ENCODE data around the gene KCNF1.
"Not testable (repeated sequence)": the region's sequence is repeated elsewhere in the genome, so short reads cannot be mapped to it uniquely, and the experiment has no call there.

Gene KCNF1

GRCh38 chr2:10954856-10955818 is 43.4 kb downstream of the KCNF1 start:
- TF ChIP-seq CTCF (IDR thresholded peaks at IDR 0.05; ENCODE audit: low read depth, low read length, poor library complexity, severe bottlenecking) (no peak), EZH2phosphoT487 (IDR thresholded peaks at IDR 0.05; ENCODE audit: borderline replicate concordance, low read length) (no peak)
- H3K79me2 ChIP-seq (ENCODE audit: control insufficient read depth, low read length), result no peaks in the 10 kb centered on the region
- no peaks in the 10 kb centered on the region for H3K9me2 ChIP-seq (replicated peaks; ENCODE audit: control insufficient read depth, low read length)
- no peaks in the 10 kb centered on the region for H3K27me3 ChIP-seq (ENCODE audit: control insufficient read depth, low read length)
- H3K27ac ChIP-seq (ENCODE audit: low read depth, low read length), result no peak overlapping the region
- H3K9me3 ChIP-seq (ENCODE audit: control insufficient read depth, insufficient read depth, low read length), result peaks cover 13% of the 10 kb centered on the region; the same call in 1 of the 2 replicates
- H3K4me1 ChIP-seq (ENCODE audit: control insufficient read depth, low read length), result no peaks in the 10 kb centered on the region
- H4K20me1 ChIP-seq (ENCODE audit: control insufficient read depth, insufficient read depth, low read depth, low read length), result no peaks in the 10 kb centered on the region
- no peak overlapping the region for H3K4me2 ChIP-seq (ENCODE audit: low read length)
- H3F3A ChIP-seq (ENCODE audit: control insufficient read depth, insufficient read depth), result no peaks in the 10 kb centered on the region; the same call in 1 of the 2 replicates
- H3K36me3 ChIP-seq (ENCODE audit: control insufficient read depth, low read length), result no peaks in the 10 kb centered on the region
- H3K4me3 ChIP-seq (ENCODE audit: low read length), result no peak overlapping the region

GRCh38 chr2:10956006-10956790 is 44.5 kb downstream of the KCNF1 start:
- Histone ChIP-seq H3K79me2 (ENCODE audit: control insufficient read depth, low read length) (no peaks in the 10 kb centered on the region), H3F3A (ENCODE audit: control insufficient read depth, insufficient read depth) (no peaks in the 10 kb centered on the region; the same call in 1 of the 2 replicates), H3K4me2 (ENCODE audit: low read length) (no peak overlapping the region), H3K27me3 (ENCODE audit: control insufficient read depth, low read length) (no peaks in the 10 kb centered on the region), H3K4me3 (ENCODE audit: low read length) (no peak overlapping the region), H3K27ac (ENCODE audit: low read depth, low read length) (no peak overlapping the region), H3K9me3 (ENCODE audit: control insufficient read depth, insufficient read depth, low read length) (peaks cover 13% of the 10 kb centered on the region; the same call in 1 of the 2 replicates), H3K9me2 (replicated peaks; ENCODE audit: control insufficient read depth, low read length) (no peaks in the 10 kb centered on the region), H4K20me1 (ENCODE audit: control insufficient read depth, insufficient read depth, low read depth, low read length) (no peaks in the 10 kb centered on the region), H3K36me3 (ENCODE audit: control insufficient read depth, low read length) (no peaks in the 10 kb centered on the region), H3K4me1 (ENCODE audit: control insufficient read depth, low read length) (no peaks in the 10 kb centered on the region)
- TF ChIP-seq CTCF (IDR thresholded peaks at IDR 0.05; ENCODE audit: low read depth, low read length, poor library complexity, severe bottlenecking) (no peak), EZH2phosphoT487 (IDR thresholded peaks at IDR 0.05; ENCODE audit: borderline replicate concordance, low read length) (no peak)

- H3F3A ChIP-seq (ENCODE audit: control insufficient read depth, insufficient read depth), result no peaks in the 10 kb centered on the region; the same call in 1 of the 2 replicates
- no peaks in the 10 kb centered on the region for H4K20me1 ChIP-seq (ENCODE audit: control insufficient read depth, insufficient read depth, low read depth, low read length)
- H3K4me3 ChIP-seq (ENCODE audit: low read length), result no peak overlapping the region
- H3K27me3 ChIP-seq (ENCODE audit: control insufficient read depth, low read length), result no peaks in the 10 kb centered on the region
- no peaks in the 10 kb centered on the region for H3K79me2 ChIP-seq (ENCODE audit: control insufficient read depth, low read length)
- no peaks in the 10 kb centered on the region for H3K36me3 ChIP-seq (ENCODE audit: control insufficient read depth, low read length)
- TF ChIP-seq EZH2phosphoT487 (IDR thresholded peaks at IDR 0.05; ENCODE audit: borderline replicate concordance, low read length), result no peak
- no peak for TF ChIP-seq CTCF (IDR thresholded peaks at IDR 0.05; ENCODE audit: low read depth, low read length, poor library complexity, severe bottlenecking)
- H3K9me3 ChIP-seq (ENCODE audit: control insufficient read depth, insufficient read depth, low read length), result peaks cover 13% of the 10 kb centered on the region; the same call in 1 of the 2 replicates
- no peak overlapping the region for H3K4me2 ChIP-seq (ENCODE audit: low read length)
- no peaks in the 10 kb centered on the region for H3K4me1 ChIP-seq (ENCODE audit: control insufficient read depth, low read length)
- H3K27ac ChIP-seq (ENCODE audit: low read depth, low read length), result no peak overlapping the region
- no peaks in the 10 kb centered on the region for H3K9me2 ChIP-seq (replicated peaks; ENCODE audit: control insufficient read depth, low read length)
These were observed 45.7 kb downstream of the KCNF1 start for GRCh38 chr2:10957391-10957790.

GRCh38 chr2:10958452-10958851 is 46.7 kb downstream of the KCNF1 start:
- not testable (repeated sequence) for H3K4me2 ChIP-seq (ENCODE audit: low read length); H3K4me1 ChIP-seq (ENCODE audit: control insufficient read depth, low read length); H4K20me1 ChIP-seq (ENCODE audit: control insufficient read depth, insufficient read depth, low read depth, low read length); H3K9me2 ChIP-seq (replicated peaks; ENCODE audit: control insufficient read depth, low read length); H3K27me3 ChIP-seq (ENCODE audit: control insufficient read depth, low read length); H3K9me3 ChIP-seq (ENCODE audit: control insufficient read depth, insufficient read depth, low read length); H3K79me2 ChIP-seq (ENCODE audit: control insufficient read depth, low read length); H3K27ac ChIP-seq (ENCODE audit: low read depth, low read length); H3F3A ChIP-seq (ENCODE audit: control insufficient read depth, insufficient read depth); H3K4me3 ChIP-seq (ENCODE audit: low read length); H3K36me3 ChIP-seq (ENCODE audit: control insufficient read depth, low read length)
